C4-2B (cell line): ENCODE data around the gene KPNA3.

Source experiments
- H3K27ac ChIP-seq: fragments of 450-650 bp; 2 replicates; pipeline ENCODE4 v1.5.1; 2017
- ZFX ChIP-seq: fragments of 450-650 bp; IDR thresholded peaks from 2 replicates; pipeline ENCODE4 v1.6.1; 2017
- TF ChIP-seq, protein P1 (sequence below): fragments of 450-650 bp; conservative IDR thresholded peaks from 2 replicates; pipeline ENCODE4 v1.5.1; 2017; ENCODE audit warnings: mild to moderate bottlenecking

KPNA3 gene

DNA sequence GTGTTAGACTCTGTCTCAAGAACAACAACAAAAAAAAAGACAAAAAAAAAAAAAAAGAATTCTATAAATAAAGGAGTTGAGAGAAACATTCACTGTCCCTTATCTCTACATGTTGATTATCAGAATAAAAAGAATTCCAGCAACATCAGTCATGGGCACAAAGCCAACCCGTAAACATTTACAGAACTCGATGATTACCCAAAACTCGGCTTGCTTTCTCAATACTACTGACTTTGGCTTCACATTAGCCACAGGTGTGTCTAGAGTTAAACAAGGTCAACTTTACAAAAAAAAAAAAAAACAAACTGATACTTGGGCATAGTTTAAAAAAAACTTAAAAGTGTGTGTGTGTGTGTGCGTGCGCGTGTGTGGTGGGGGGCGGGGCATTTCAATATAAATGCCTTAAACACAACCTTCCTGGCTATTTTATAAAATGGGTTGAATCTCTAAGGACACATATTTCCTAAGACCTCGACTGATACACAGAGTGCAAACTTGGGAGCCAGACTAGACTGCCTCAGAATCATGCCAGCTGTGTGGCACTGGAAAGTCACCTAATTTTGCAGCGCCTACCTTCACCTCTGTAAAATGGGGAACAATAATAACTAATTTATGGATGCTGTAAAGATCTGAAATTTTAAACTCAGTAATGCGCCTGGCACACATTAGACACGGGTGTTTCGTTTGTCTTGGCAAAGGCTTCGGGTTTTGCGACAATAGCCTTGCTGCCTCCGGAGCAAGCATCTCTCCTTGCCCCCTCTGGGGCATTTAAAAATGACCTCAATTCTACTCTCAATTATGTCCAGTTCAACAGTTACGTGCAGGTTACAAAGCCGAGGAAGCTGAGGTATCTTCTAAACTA lies 102.1 kb downstream of the KPNA3 start:
- TF ChIP-seq, protein P1, sequence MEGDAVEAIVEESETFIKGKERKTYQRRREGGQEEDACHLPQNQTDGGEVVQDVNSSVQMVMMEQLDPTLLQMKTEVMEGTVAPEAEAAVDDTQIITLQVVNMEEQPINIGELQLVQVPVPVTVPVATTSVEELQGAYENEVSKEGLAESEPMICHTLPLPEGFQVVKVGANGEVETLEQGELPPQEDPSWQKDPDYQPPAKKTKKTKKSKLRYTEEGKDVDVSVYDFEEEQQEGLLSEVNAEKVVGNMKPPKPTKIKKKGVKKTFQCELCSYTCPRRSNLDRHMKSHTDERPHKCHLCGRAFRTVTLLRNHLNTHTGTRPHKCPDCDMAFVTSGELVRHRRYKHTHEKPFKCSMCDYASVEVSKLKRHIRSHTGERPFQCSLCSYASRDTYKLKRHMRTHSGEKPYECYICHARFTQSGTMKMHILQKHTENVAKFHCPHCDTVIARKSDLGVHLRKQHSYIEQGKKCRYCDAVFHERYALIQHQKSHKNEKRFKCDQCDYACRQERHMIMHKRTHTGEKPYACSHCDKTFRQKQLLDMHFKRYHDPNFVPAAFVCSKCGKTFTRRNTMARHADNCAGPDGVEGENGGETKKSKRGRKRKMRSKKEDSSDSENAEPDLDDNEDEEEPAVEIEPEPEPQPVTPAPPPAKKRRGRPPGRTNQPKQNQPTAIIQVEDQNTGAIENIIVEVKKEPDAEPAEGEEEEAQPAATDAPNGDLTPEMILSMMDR = no peak
- TF ChIP-seq ZFX = no peak
- peak overlapping the region; percentile 98 for H3K27ac ChIP-seq

DNA sequence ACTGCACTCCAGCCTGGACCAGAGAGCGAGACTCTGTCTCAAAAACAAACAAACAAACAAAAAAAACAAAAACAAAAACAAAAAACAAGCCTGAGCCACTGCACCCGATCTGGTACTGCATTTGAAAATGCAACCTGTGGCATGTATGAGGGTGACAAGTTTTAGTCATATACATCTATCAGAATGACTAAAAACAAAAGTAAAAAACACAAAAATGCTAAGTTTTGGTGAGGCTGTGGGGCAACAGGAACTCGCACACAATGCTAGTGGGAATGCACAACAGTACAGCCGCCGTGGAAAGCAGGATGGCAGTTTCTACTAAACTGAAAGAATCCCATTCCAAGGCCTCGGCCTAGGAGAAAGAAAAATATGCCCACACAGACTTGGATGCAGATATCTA lies 109.0 kb downstream of the KPNA3 start:
- TF ChIP-seq ZFX = no peak
- TF ChIP-seq, protein P1 = no peak
- no peak overlapping the region for H3K27ac ChIP-seq

DNA sequence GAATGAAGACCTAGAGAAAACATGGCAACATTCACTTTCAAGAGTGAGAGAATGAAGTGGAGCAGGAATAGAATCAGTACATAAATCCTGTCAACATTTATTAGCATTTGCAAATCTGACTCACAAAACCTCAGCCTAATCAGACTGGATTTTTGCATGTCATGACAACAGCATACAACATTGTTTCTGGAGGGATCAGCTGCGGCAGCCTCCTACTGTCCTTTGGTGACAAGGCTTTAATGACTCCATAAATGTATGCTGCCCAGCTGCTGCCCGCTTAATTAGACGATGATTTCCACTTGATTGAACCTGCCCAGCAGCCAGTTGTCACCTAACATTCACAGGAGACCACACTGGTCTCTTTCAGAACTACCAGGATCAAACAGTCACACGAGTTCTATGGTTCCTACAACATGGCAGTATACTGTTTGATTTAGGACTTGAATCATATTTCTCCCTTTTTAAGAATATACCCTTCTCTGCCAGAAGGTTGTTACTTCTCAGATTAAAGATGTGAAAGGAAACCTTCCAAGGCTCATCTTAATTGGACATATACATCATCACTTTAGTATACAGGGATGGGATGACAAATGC lies 110.5 kb downstream of the KPNA3 start:
- no peak overlapping the region for H3K27ac ChIP-seq
- TF ChIP-seq ZFX = no peak
- TF ChIP-seq, protein P1 = no peak

DNA sequence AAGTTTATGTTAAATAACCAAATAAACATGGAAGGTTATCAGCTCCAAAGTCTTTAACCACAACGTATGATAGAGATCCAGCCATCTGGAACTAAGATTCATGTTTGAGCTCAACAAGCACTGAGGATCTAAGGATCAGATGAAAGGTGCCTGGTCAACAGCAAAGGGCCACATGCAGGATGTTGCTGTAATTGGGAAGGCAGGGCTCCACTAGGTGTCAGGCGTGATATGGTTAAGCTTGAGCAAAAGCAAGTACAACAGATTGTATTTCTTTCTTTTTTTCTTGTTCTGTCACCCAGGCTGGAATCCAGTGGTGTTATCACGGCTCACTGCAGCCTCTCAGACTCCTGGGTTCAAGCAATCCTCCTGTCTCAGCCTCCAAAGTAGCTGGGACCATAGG lies 113.2 kb downstream of the KPNA3 start:
- TF ChIP-seq ZFX = no peak
- TF ChIP-seq, protein P1 = no peak
- H3K27ac ChIP-seq = no peak overlapping the region

DNA sequence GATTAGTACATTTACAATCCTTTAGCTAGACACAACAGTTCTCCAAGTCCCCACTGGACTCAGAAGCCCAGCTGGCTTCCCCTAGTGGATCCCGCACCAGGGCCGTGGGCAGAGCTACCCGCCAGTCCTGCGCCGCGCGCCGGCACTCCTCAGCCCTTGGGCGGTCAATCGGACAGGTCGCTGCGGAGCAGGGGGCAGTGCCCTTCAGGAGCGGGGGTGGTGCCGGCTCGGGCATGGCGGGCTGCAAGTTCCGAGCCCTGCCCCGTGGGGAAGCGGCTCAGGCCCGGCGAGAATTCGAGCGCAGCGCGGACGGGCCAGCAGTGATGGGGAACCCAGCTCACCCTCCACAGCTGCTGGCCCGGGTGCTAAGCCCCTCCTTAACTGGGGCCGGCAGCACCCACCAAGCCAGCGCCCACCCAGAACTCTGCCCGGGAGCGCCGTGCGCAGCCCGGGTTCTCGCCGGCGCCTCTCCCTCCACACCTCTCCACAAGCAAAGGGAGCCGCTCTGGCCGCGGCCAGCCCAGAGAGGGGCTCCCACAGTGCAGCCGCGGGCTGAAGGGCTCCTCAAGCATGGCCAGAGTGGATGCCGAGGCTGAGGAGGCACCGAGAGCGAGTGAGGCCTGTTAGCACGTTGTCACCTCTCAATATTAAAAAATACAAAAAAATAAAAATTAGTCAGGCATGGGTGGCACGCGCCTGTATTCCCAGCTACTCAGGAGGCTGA lies 114.1 kb downstream of the KPNA3 start:
- TF ChIP-seq ZFX = no peak
- TF ChIP-seq, protein P1 = no peak
- H3K27ac ChIP-seq = no peak overlapping the region

DNA sequence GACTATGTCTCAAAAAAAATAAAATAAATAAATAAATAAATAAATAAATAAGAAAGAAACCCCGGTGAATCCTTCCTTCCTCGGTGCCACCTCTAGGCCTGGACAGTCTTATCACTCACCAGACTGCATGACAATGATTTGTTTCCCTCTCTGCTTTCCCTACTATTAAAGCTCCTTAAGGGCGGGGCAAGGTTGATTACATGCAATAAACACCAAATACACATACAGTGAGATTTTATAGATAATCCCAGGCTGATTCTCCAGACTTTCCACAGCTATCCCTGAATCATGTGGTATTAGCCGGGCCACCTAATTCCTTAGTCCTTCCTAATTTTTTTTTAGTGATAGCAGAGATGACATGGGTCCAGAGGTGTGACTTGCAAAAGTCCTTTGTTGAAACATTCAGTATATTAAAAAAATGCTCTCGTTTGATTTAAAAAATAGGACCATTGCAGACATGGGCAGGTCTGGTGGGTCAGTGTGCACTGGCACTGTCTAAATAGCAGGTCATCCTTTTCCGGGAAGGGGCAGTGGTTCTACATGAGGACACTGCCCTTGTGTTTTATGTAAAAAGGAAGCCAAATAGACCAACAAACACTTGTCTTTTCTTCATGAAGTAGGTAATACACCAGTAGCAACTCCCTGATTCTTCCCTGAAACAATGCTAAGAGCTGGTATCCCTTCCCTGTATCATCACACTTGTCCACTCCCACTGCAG lies 115.7 kb downstream of the KPNA3 start:
- no peak overlapping the region for H3K27ac ChIP-seq
- TF ChIP-seq, protein P1 = no peak
- no peak for TF ChIP-seq ZFX
